Limb (tissue), 2 donors: ENCODE data around the gene EIF6.
"Not testable (repeated sequence)": the region's sequence is repeated elsewhere in the genome, so short reads cannot be mapped to it uniquely, and the experiment has no call there.

ENCODE experiments used
- DNase-seq, 2 donors: peaks; one replicate each; pipeline ENCODE4 v3.0.0-alpha.2; 2016; ENCODE audit errors: extremely low spot score in 2 of 2

Gene EIF6

GRCh38 chr20:35262321-35262720, 22.3 kb downstream of the EIF6 start:
- not testable (repeated sequence) for DNase-seq

DNA sequence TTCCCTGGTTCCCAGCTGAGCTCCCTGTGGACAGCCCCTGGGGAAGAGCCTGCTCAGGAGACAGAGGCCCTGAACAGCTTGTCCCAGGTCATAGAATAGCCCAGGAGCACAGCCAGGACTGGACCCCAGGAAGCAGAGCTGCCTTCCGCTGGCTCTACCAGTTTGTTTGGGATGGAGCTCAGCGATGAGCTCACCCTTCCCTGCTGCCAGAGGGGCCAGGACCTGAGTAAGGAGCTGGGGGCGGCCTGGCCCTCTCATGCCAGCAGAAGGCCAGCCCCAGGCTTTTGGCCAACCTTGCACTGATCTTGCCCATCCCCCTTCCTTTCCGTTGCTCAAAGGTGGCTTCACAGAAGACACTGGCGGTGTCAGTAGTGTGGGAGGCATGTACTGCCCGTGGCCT, 24.1 kb downstream of the EIF6 start:
- no peak for DNase-seq

- no peak for DNase-seq
Observed at GRCh38 chr20:35257175-35257909, 27.2 kb downstream of the EIF6 start.

DNA sequence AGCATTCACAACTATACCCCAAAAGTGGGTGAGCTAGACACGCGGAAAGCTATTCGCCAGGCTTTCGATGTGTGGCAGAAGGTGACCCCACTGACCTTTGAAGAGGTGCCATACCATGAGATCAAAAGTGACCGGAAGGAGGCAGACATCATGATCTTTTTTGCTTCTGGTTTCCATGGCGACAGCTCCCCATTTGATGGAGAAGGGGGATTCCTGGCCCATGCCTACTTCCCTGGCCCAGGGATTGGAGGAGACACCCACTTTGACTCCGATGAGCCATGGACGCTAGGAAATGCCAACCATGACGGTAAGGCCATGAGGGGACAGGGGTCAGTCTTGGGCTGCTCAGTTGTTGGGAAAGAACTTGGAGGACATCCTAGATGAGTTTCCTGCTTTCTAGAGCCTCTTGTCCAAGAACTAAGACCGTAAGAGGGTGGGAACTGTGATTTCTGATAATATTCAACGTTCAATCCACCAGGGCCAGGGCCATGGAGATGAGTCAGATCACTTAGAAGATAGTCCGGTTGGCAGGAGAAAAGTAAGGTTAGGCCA, 30.0 kb downstream of the EIF6 start:
- DNase-seq = no peak

- DNase-seq = no peak
Observed at GRCh38 chr20:35253010-35253409, 31.6 kb downstream of the EIF6 start.

GRCh38 chr20:35252598-35252997, 32.0 kb downstream of the EIF6 start:
- not testable (repeated sequence) for DNase-seq

DNA sequence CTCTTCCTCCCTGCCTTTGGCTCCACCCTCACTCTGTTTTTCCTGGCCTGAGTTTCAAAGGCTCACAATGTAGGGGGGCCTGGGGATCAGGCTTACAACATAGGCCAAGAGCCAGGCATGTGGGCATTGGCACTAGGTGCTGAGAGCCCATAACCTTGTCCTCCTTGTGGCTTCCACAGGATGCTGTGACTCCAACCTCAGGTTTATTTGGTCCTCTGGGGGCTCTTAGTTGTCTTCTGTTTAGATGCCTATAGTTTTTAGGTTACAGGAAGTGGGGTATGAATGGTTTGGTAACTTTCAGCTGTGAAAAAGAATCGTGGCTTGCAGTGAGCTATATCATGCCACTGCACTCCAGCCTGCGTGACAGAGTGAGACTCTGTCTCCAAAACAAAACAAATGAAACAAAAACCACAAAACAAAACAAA, 32.5 kb downstream of the EIF6 start:
- DNase-seq = no peak

- no peak for DNase-seq
Observed at GRCh38 chr20:35251613-35251940, 33.0 kb downstream of the EIF6 start.

- DNase-seq = no peak
Observed at GRCh38 chr20:35248641-35249475, 35.7 kb downstream of the EIF6 start.

DNA sequence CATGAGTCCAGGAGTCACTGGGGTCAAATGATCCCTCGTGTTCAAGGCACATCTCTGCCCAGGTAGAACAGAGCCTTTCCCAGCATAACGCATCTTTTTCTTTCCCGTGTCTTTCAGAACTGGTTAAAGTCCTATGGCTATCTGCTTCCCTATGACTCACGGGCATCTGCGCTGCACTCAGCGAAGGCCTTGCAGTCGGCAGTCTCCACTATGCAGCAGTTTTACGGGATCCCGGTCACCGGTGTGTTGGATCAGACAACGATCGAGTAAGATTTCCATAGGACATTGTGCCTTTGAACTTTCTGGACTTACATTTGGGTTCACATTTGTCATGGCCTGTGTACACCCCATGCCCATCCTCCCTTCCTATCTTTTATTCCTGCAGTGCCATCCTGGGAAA, 37.8 kb downstream of the EIF6 start:
- DNase-seq = no peak

DNA sequence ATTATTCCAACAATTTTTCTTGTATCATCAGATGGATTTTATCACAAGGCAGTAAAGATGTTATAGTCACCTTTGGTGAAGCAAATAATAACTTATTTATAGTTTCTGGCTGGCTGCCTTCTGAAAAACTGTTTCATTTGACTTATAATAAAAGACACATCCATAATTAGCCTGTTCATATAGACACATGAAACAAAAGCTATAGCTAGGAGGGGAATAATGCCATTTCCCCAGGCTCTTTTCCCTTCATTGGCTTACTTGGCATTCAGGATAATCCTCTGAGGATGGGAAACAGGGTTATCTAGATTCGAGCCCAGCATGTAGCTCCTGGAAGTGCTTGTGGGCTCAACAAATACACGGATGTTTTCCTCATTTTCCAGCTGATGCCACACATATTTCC, 40.6 kb downstream of the EIF6 start:
- DNase-seq = no peak

GRCh38 chr20:35243317-35243716, 41.3 kb downstream of the EIF6 start:
- DNase-seq = no peak

DNA sequence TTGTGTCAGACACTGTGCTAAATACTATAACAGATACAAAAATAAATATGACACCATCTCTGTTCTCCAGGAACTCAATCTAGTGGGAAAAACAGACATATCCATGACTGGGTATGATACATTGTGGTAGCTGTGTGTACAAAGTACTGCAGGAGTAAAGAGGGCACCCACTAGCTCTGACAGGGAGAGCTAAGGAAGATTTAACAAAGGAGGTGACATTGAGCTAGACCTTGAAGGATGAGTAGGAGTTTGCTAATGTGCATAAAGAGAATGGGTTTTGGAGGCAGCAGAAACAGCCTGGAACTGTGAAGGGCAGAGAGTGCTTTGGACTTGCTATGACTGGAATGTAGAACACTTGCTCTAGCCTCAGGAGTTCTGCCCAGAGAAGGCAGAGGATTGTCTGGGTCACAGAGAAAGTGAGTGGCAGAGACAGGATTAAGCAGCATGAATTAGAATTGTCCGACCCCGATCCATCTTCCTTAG, 43.7 kb downstream of the EIF6 start:
- DNase-seq = no peak

DNA sequence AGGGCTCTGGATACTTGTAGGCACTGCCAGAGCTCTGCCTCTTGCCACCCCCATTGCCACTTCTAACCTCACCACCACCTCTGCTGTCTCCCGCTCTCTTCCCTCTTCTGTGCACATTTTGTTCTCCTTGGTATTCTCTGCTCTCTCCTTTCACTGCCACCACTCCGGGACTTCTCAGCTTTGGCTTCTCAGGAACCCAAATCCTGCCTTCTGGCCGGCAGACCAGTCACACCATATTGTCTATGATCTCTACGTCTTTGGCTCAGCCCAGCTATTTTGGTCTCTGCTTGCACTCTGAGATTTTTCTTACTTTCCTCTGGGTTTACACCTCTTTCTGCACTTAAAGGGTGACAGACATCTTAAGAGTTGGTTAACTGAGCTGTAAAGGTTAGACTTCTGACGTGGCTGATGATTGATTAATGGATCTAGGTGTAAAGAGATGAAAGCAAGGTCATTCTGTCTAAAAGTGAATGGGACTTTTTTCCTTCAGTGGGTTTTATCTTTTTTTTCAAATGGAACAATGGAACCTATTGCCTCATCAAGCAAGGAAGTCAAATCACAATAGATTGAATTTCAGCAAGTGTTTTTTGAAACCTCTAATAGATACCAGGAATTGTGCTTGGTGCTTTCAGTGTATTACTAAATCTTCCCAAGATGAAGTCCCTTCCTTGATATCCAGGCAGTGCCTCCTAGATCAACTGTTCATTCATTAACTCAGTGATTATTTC, 44.3 kb downstream of the EIF6 start:
- DNase-seq = no peak

DNA sequence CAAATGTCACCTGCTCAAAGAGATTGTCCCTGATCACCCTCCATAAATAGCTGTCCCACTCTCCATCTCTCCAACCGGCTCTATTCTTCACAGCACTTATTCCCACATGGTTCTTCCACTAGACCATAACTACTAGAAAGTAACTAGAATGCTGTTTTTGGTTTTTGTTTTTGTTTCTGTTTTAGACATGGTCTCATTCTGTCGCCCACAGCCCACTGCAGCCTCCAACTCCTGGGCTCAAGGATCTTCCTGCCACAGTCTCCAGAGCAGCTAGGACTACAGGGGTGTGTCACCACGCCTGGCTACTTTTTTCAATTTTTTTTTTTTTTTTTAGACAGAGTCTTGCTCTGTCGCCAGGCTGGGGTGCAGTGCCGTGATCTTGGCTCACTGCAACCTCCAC, 45.8 kb downstream of the EIF6 start:
- DNase-seq = no peak

DNA sequence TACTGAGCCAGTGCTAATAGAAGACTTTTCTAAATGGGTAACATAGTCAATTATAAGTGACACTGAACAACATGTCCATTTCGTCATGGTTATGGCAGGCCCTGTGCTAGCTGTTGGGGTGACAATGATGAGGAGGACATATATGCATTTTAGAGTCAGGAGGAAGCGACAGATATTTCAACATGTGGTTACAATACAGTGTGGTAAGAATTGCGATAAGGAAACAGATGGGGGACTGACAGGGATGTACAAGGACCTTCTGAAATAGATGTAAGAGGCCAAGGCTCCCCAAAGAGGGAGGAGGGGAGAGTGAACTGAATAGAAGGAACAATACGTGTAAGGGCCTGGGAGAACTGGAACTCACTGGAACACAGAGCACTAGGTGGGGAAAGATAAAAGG, 46.4 kb downstream of the EIF6 start:
- DNase-seq = no peak

DNA sequence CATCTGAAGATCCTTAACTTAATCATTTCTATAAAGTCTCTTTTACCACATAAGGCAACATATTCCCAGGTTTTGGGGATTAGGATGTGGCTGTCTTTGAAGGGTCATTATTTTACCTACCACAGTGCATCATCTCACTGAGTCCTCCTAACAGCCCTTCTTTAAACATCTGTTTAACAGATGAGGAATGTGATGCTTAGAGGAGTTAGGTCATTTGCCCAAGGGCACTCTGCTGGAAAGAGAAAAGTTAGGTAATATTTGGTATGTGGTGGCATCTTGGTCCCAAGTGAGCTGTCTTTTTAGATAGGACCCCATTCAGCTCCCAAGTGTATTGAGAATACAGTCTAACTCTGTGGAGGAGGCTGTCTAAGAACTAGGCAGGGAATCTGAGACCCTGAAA, 47.1 kb downstream of the EIF6 start:
- no peak for DNase-seq

DNA sequence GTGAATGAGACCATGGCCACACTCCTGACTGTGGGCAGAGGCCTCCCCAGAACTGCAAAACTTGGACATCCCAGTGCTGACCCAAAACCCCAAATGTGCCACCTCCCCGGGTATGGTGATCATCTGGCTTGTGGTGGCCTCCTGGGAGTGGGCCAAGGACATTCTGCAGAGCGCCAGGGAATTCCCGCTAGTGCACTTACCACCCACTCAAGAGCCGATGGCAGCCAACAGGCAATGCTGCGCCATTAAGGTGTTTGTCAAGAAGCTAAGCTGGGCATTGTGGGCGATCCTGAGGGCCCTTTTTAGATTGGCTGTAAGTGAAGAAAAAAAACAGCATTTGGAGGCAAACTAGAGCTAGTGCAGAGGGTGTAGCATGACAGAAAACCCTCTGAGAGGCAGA, 48.7 kb downstream of the EIF6 start:
- no peak for DNase-seq

DNA sequence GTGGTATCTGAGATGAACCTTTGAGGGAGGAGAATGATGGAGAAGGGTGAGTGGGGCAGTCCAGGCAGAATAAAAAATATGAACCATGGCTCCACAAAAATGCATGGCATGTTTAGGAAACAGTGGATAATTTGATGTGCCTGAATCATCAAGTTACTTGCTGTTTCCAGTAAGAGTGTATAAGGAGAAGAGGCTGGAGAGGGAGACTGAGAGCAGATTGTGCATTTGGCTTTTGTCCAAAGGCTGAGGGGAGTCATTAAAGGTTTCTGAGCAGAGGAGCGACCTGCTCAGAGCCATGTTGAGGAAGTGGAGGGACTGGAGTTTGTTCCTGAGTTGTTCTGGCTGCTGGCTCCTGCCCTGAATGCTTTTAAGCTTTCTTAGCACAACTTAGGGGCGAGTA, 52.0 kb downstream of the EIF6 start:
- DNase-seq = no peak
